ENCODE results near the gene LSM12. TPM values are rescaled to one million over a fixed set of nuclear protein-coding genes. Genes with fewer than 3 reads are reported as not detected.

LSM12 gene
- total RNA-seq, 1 donor from 2014 or later, result 69.6 TPM

GRCh38 chr17:44091200-44091997, 24.9 kb upstream of the LSM12 start:
- DNase-seq (ENCODE audit: low spot score), result no peak
- peaks cover 32% of the 10 kb centered on the region for H3F3A ChIP-seq (ENCODE audit: low read depth)
- no peaks in the 10 kb centered on the region for H3K36me3 ChIP-seq
- peak overlapping the region; percentile 29 for H3K27ac Mint-ChIP-seq
- H4K20me1 ChIP-seq (ENCODE audit: low read depth), result no peaks in the 10 kb centered on the region
- no peak overlapping the region for H3K4me3 ChIP-seq
- H3K79me2 ChIP-seq (ENCODE audit: low read depth), result peaks cover 7% of the 10 kb centered on the region
- H3K4me3 Mint-ChIP-seq, result no peak overlapping the region
- H3K27me3 ChIP-seq, result no peaks in the 10 kb centered on the region
- H3K9me3 ChIP-seq (ENCODE audit: low read depth), result no peaks in the 10 kb centered on the region
- no peak overlapping the region for H2AFZ ChIP-seq (replicated peaks)
- H3K9me3 Mint-ChIP-seq, result no peaks in the 10 kb centered on the region
- peaks cover 49% of the 10 kb centered on the region for H3K4me1 Mint-ChIP-seq
- H3K9ac ChIP-seq, result no peak overlapping the region
- H3K4me1 ChIP-seq, result peaks cover 25% of the 10 kb centered on the region
- no peak for TF ChIP-seq EZH2phosphoT487 (IDR thresholded peaks at IDR 0.05)
- no peak for TF ChIP-seq CTCF (IDR thresholded peaks at IDR 0.05)
- TF ChIP-seq EZH2 (IDR thresholded peaks at IDR 0.05), result no peak
- peaks cover 7% of the 10 kb centered on the region for H3K27me3 Mint-ChIP-seq (ENCODE audit: insufficient read depth, low read depth)
- peaks cover 7% of the 10 kb centered on the region for H3K36me3 Mint-ChIP-seq
- H3K4me2 ChIP-seq, result no peak overlapping the region
- no peak overlapping the region for H3K27ac ChIP-seq

GRCh38 chr17:44088254-44088653, 21.8 kb upstream of the LSM12 start:
- Histone ChIP-seq H3K9me3 (ENCODE audit: low read depth) (no peaks in the 10 kb centered on the region), H3K9ac (no peak overlapping the region), H3K4me2 (no peak overlapping the region), H3K4me1 (peaks cover 29% of the 10 kb centered on the region), H3F3A (ENCODE audit: low read depth) (peaks cover 34% of the 10 kb centered on the region), H2AFZ (replicated peaks) (no peak overlapping the region), H3K36me3 (no peaks in the 10 kb centered on the region), H3K79me2 (ENCODE audit: low read depth) (no peaks in the 10 kb centered on the region), H3K4me3 (no peak overlapping the region), H3K27me3 (no peaks in the 10 kb centered on the region), H3K27ac (no peak overlapping the region), H4K20me1 (ENCODE audit: low read depth) (no peaks in the 10 kb centered on the region)
- peaks cover 38% of the 10 kb centered on the region for H3K4me1 Mint-ChIP-seq
- peaks cover 4% of the 10 kb centered on the region for H3K27me3 Mint-ChIP-seq (ENCODE audit: insufficient read depth, low read depth)
- DNase-seq (ENCODE audit: low spot score), result no peak
- H3K9me3 Mint-ChIP-seq, result no peaks in the 10 kb centered on the region
- TF ChIP-seq EZH2 (IDR thresholded peaks at IDR 0.05), result no peak
- no peak for TF ChIP-seq EZH2phosphoT487 (IDR thresholded peaks at IDR 0.05)
- no peak for TF ChIP-seq CTCF (IDR thresholded peaks at IDR 0.05)
- H3K27ac Mint-ChIP-seq, result no peak overlapping the region
- peaks cover 13% of the 10 kb centered on the region for H3K36me3 Mint-ChIP-seq
- H3K4me3 Mint-ChIP-seq, result no peak overlapping the region

GRCh38 chr17:44087319-44087718, 20.8 kb upstream of the LSM12 start:
- Histone ChIP-seq H3K27me3 (no peaks in the 10 kb centered on the region), H2AFZ (replicated peaks) (no peak overlapping the region), H3K9me3 (ENCODE audit: low read depth) (no peaks in the 10 kb centered on the region), H3F3A (ENCODE audit: low read depth) (peaks cover 34% of the 10 kb centered on the region), H3K36me3 (no peaks in the 10 kb centered on the region), H3K79me2 (ENCODE audit: low read depth) (no peaks in the 10 kb centered on the region), H3K9ac (peak overlapping the region; percentile 24), H3K4me2 (peak overlapping the region; percentile 66), H4K20me1 (ENCODE audit: low read depth) (no peaks in the 10 kb centered on the region), H3K4me3 (peak overlapping the region; percentile 29), H3K4me1 (peaks cover 29% of the 10 kb centered on the region), H3K27ac (peak overlapping the region; percentile 87)
- Mint-ChIP-seq H3K4me1 (peaks cover 47% of the 10 kb centered on the region), H3K4me3 (peak overlapping the region; percentile 80), H3K27me3 (ENCODE audit: insufficient read depth, low read depth) (peaks cover 4% of the 10 kb centered on the region), H3K27ac (peak overlapping the region; percentile 96), H3K36me3 (peaks cover 20% of the 10 kb centered on the region), H3K9me3 (no peaks in the 10 kb centered on the region)
- TF ChIP-seq EZH2phosphoT487 (IDR thresholded peaks at IDR 0.05) (no peak), CTCF (IDR thresholded peaks at IDR 0.05) (no peak), EZH2 (IDR thresholded peaks at IDR 0.05) (no peak)
- DNase-seq (ENCODE audit: low spot score), result no peak

All from neural progenitor cell (in vitro differentiated cells).